Heart right ventricle (tissue), 16 donors: ENCODE measurements around the gene EIF3F. TPM values are rescaled to one million over a fixed set of nuclear protein-coding genes. Genes with fewer than 3 reads are reported as not detected.

Source experiments
- ATAC-seq, 8 donors: fragments of 200-7000 bp; cut with Tn5 transposase; one replicate each; pipeline ENCODE4 v1.9.1; 2020; ENCODE audit warnings: mild to moderate bottlenecking in 8 of 8, moderate library complexity in 8 of 8, moderate number of reproducible peaks in 1 of 8
- DNase-seq, 2 donors: peaks; one replicate each; pipeline ENCODE4 v3.0.0-alpha.2; 2020
- H3K27ac ChIP-seq, 10 donors: fragments of 200-600 bp; sonication (generic) in 2 of 10; one replicate each; pipeline versions ENCODE4 v1.5.0 to v1.8.0; 2020 to 2022; ENCODE audit warnings: mild to moderate bottlenecking in 3 of 10
- H3K27me3 ChIP-seq, 7 donors: fragments of 200-600 bp; one replicate each; pipeline ENCODE4 v1.8.0; 2021 to 2022; ENCODE audit warnings: mild to moderate bottlenecking in 2 of 7
- H3K36me3 ChIP-seq, 9 donors: fragments of 200-600 bp; sonication (generic) in 1 of 9; one replicate each; pipeline versions ENCODE4 v1.5.0 to v1.8.0; 2020 to 2022; ENCODE audit warnings: mild to moderate bottlenecking in 2 of 9
- H3K4me1 ChIP-seq, 9 donors: fragments of 200-600 bp; sonication (generic) in 1 of 9; one replicate each; pipeline versions ENCODE4 v1.5.0 to v1.8.0; 2020 to 2022; ENCODE audit warnings: mild to moderate bottlenecking in 4 of 9
- H3K4me3 ChIP-seq, 10 donors: fragments of 200-600 bp; sonication (generic) in 2 of 10; one replicate each; pipeline versions ENCODE4 v1.5.0 to v1.8.0; 2020 to 2022; ENCODE audit warnings: mild to moderate bottlenecking in 7 of 10, moderate library complexity in 2 of 10
- H3K9me3 ChIP-seq, 11 donors: fragments of 200-600 bp in 10 of 11; sonication (generic) in 2 of 11; one replicate each; pipeline versions ENCODE4 v1.5.0 to v1.8.0; 2013 to 2022; ENCODE audit warnings: mild to moderate bottlenecking in 2 of 11, control low read depth in 1 of 11, moderate library complexity in 1 of 11
- CTCF ChIP-seq, 9 donors: fragments of 200-600 bp; sonication (generic) in 2 of 9; IDR thresholded peaks; one replicate each; pipeline versions ENCODE4 v1.5.0 to v1.8.0; 2021 to 2022; ENCODE audit warnings: antibody characterized with exemption in 9 of 9, mild to moderate bottlenecking in 5 of 9, moderate library complexity in 1 of 9
- WGBS, 2 donors: extraction: QIAGEN DNeasy Blood & Tissue Kit; methylation state at CpG; one replicate each; pipeline ENCODE4 v1.1.7; 2013; ENCODE audit warnings: inconsistent platforms in 1 of 2; 5-methylcytosine and 5-hydroxymethylcytosine counted together
- intact Hi-C, 10 donors: fragments of 100-400 bp; cut with DNase I; formaldehyde crosslinking; loops; one replicate each; pipeline versions ENCODE4 v1.11.1 to v1.14.2; 2022
- long read RNA-seq, 3 donors: library from polyadenylated mRNA; unstranded; transcript quantifications; one replicate each; pipeline ENCODE4 v2.0.0, GENCODE V29; 2020 to 2021
- polyA plus RNA-seq, 2 donors: library from polyadenylated mRNA; stranded (reverse); fragments of 200-250 nt; gene quantifications; one replicate each; pipeline ENCODE4 v1.2.3, GENCODE V29; 2013
- total RNA-seq, 10 donors: library from RNA; stranded (reverse); fragmentation: NEBNext Ultra II Directional in 3 of 10; extraction: Animal tissue kit (Norgen Biotek cat#: 25700) in 3 of 10; gene quantifications; one replicate each; pipeline versions ENCODE4 v1.2.1 to v1.2.4, GENCODE V29; 2021 to 2023
- donor health status: Arrhythmogenic right ventricular cardiomyopathy.
- donor health status: ischemic (EF 13 %, LVEDD 7.1; RV severe dilation, severe dysfunction).
- donor health status: healthy with polysubstance abuse.
- donor health status: DM: no; HTN: yes; CAD: no.
- donor health status: DM: no; HTN: no; CAD: no.
- donor health status: ischemic (EF 25% LVEDD 6.9; RV normal size, moderate dysfunction).
- donor health status: ischemic (EF 25% LVEDD 5.7; RV mildly dilated, moderate dysfunction).
- donor health status: healthy.
- donor health status: DM: yes; HTN: yes; CAD: no.
- donor health status: Ischemic cardiomyopathy.
- donor health status: ischemic (EF 35%, LVEDD 5.7; RV mildly dilated, moderate dysfunction).
- donor health status: nonischemic (EF 11% LVEDD 7.7; RV severe dilation, severe dysfunction).
- donor health status: DM: yes; HTN: yes; CAD: no.
- donor health status: PGD.
- donor health status: ischemic (EF 29% LVEDD 5.4; RV normal size, mild dysfunction).
- donor health status: nonischemic (EF 23%, LVEDD 6.1; RV moderate dilation, normal function).

Gene EIF3F
- total RNA-seq (100 to 1,000 TPM; 142 to 176 (median 157) TPM), polyA plus RNA-seq (100 to 1,000 TPM in 1 of 2 donors, 10 to 100 TPM in 1; 63.2 to 386 TPM)
- long read RNA-seq, donor 1, transcript EIF3F-201 (8 exons, 1,254 nt): major isoform, 132 of 143 reads
- long read RNA-seq, donor 1, partial matches to known transcripts: 4 of 143 reads
- long read RNA-seq, donor 1, other reads (novel, unspliced or antisense): 4 of 143 reads
- long read RNA-seq, donor 2, transcript EIF3F-201 (8 exons, 1,254 nt): major isoform, 136 of 147 reads
- long read RNA-seq, donor 2, partial matches to known transcripts: 5 of 147 reads
- long read RNA-seq, donor 2, other reads (novel, unspliced or antisense): 5 of 147 reads
- long read RNA-seq, donor 3, transcript EIF3F-201 (8 exons, 1,254 nt): major isoform, 412 of 432 reads
- long read RNA-seq, donor 3, partial matches to known transcripts: 4 of 432 reads
- long read RNA-seq, donor 3, other reads (novel, unspliced or antisense): 15 of 432 reads

GRCh38 chr11:7986768-7987559 is at the start of gene EIF3F:
EIF3F (plus strand) TSS chr11:7987337; CDS start chr11:7987353, 16 bp downstream.
- WGBS, 2 donors: 0 to 1% methylated on average over 47 of the region's 47 CpGs
- no peaks in the 10 kb centered on the region for H3K9me3 ChIP-seq
- peak within 1 kb of the TSS in 9 of 10 donors; percentile 66 to 86 (median 75) for H3K27ac ChIP-seq
- peak within 1 kb of the TSS; percentile 56 to 98 (median 78) for H3K4me3 ChIP-seq
- H3K4me1 ChIP-seq: peaks cover 7 to 41% (median 26%) of the 10 kb centered on the region in 9 donors
- intact Hi-C loops: loop anchor here in 8 of 10 donors (2.0 to 10.0 kb wide), 6 partner anchors 92 to 892 kb away; no protein-coding TSS in a partner anchor
- H3K36me3 ChIP-seq: peaks cover 0 to 28% (median 5%) of the 10 kb centered on the region in 9 donors
- peak; percentile 78 to 99 for DNase-seq
- TF ChIP-seq CTCF (IDR thresholded peaks at IDR 0.05): peak; percentile 74 to 97 (median 86)
- H3K27me3 ChIP-seq: no peaks in the 10 kb centered on the region
- ATAC-seq: peak; percentile 98 to 100 (median 100)

- Histone ChIP-seq H3K27ac (no peak overlapping the region), H3K27me3 (peaks cover 0 to 5% (median 0%) of the 10 kb centered on the region in 7 donors), H3K36me3 (no peaks in the 10 kb centered on the region), H3K4me3 (no peak overlapping the region), H3K9me3 (peaks cover 0 to 33% (median 19%) of the 10 kb centered on the region in 11 donors), H3K4me1 (no peaks in the 10 kb centered on the region)
- TF ChIP-seq CTCF (IDR thresholded peaks at IDR 0.05): no peak
- intact Hi-C loops: no loop called here
- DNase-seq (no peak), ATAC-seq (no peak)
- 55 to 56% methylated on average over 5 of the region's 5 CpGs for WGBS, 2 donors
Observed at GRCh38 chr11:7941146-7941545, 46.0 kb upstream of the EIF3F start.

- no peak within 1 kb of the TSS for H3K4me3 ChIP-seq
- H3K9me3 ChIP-seq: peaks cover 0 to 33% (median 19%) of the 10 kb centered on the region in 11 donors
- ATAC-seq (no peak), DNase-seq (no peak)
- no peak for TF ChIP-seq CTCF (IDR thresholded peaks at IDR 0.05)
- intact Hi-C loops: no loop called here
- peaks cover 0 to 10% (median 0%) of the 10 kb centered on the region in 7 donors for H3K27me3 ChIP-seq
- no peak within 1 kb of the TSS for H3K27ac ChIP-seq
- no peaks in the 10 kb centered on the region for H3K36me3 ChIP-seq
- 77 to 81% methylated on average over 2 of the region's 2 CpGs for WGBS, 2 donors
- H3K4me1 ChIP-seq: no peaks in the 10 kb centered on the region
Observed at GRCh38 chr11:7941608-7942007, 45.5 kb upstream of the EIF3F start, which contains the start of gene OR10A3. OR10A3 (minus strand) TSS chr11:7941708; CDS start chr11:7939520, 2,188 bp downstream.

- Histone ChIP-seq H3K27me3 (peaks cover 0 to 10% (median 0%) of the 10 kb centered on the region in 7 donors), H3K4me1 (no peaks in the 10 kb centered on the region), H3K27ac (no peak overlapping the region), H3K9me3 (peaks cover 0 to 33% (median 19%) of the 10 kb centered on the region in 11 donors), H3K4me3 (no peak overlapping the region), H3K36me3 (no peaks in the 10 kb centered on the region)
- DNase-seq: no peak
- no peak for TF ChIP-seq CTCF (IDR thresholded peaks at IDR 0.05)
- WGBS, 2 donors: 84 to 86% methylated on average over 2 of the region's 2 CpGs
- intact Hi-C loops: no loop called here
- no peak for ATAC-seq
Observed at GRCh38 chr11:7944123-7944522, 43.0 kb upstream of the EIF3F start.
